Neural progenitor cell (in vitro differentiated cells): ENCODE data around the gene CACNA1D. TPM values are rescaled to one million over a fixed set of nuclear protein-coding genes. Genes with fewer than 3 reads are reported as not detected.
A peak's percentile ranks its signal among the peaks of the same experiment; 100 is the strongest.

Experiments used
- DNase-seq: peaks from one replicate; pipeline ENCODE4 v3.0.0-alpha.2; 2016; ENCODE audit warnings: low spot score
- H2AFZ ChIP-seq: fragments of 200-600 bp; sonication (generic); replicated peaks from 2 replicates; pipeline ENCODE4 v1.6.1; 2016; ENCODE audit warnings: antibody characterized with exemption
- H3F3A ChIP-seq: fragments of 200-600 bp; sonication (generic); 2 replicates; pipeline ENCODE4 v1.6.1; 2016; ENCODE audit warnings: antibody characterized with exemption, low read depth
- H3K27ac ChIP-seq: fragments of 200-600 bp; sonication (generic); 2 replicates; pipeline ENCODE4 v1.5.1; 2016; ENCODE audit warnings: mild to moderate bottlenecking
- H3K27me3 ChIP-seq: fragments of 200-600 bp; sonication (generic); 2 replicates; pipeline ENCODE4 v1.6.1; 2016; ENCODE audit warnings: mild to moderate bottlenecking, moderate library complexity
- H3K36me3 ChIP-seq: fragments of 200-600 bp; sonication (generic); 2 replicates; pipeline ENCODE4 v1.5.1; 2016
- H3K4me1 ChIP-seq: fragments of 200-600 bp; sonication (generic); 2 replicates; pipeline ENCODE4 v1.6.1; 2016; ENCODE audit warnings: mixed run types
- H3K4me2 ChIP-seq: fragments of 200-600 bp; sonication (generic); 2 replicates; pipeline ENCODE4 v1.6.1; 2016
- H3K4me3 ChIP-seq: fragments of 200-600 bp; sonication (generic); 2 replicates; pipeline ENCODE4 v1.5.1; 2016
- H3K79me2 ChIP-seq: fragments of 200-600 bp; sonication (generic); 2 replicates; pipeline ENCODE4 v1.6.1; 2016; ENCODE audit warnings: low read depth
- H3K9ac ChIP-seq: fragments of 200-600 bp; sonication (generic); 2 replicates; pipeline ENCODE4 v1.6.1; 2016
- H3K9me3 ChIP-seq: fragments of 200-600 bp; sonication (generic); 2 replicates; pipeline ENCODE4 v1.5.1; 2016; ENCODE audit warnings: low read depth
- H4K20me1 ChIP-seq: fragments of 200-600 bp; sonication (generic); 2 replicates; pipeline ENCODE4 v1.6.1; 2016; ENCODE audit warnings: low read depth
- H3K27ac Mint-ChIP-seq: 3 replicates; pipeline ENCODE4 v1.8.0; 2021; ENCODE audit warnings: mixed read lengths
- H3K27me3 Mint-ChIP-seq: 2 replicates; pipeline ENCODE4 v1.8.0; 2022; ENCODE audit warnings: low read depth, mild to moderate bottlenecking, inconsistent platforms, moderate library complexity, mixed read lengths; ENCODE audit not compliant: insufficient read depth
- H3K36me3 Mint-ChIP-seq: 3 replicates; pipeline ENCODE4 v1.8.0; 2021; ENCODE audit warnings: mixed read lengths
- H3K4me1 Mint-ChIP-seq: 3 replicates; pipeline ENCODE4 v1.8.0; 2021; ENCODE audit warnings: mixed read lengths
- H3K4me3 Mint-ChIP-seq: 3 replicates; pipeline ENCODE4 v1.8.0; 2021; ENCODE audit warnings: mild to moderate bottlenecking, moderate library complexity, mixed read lengths
- H3K9me3 Mint-ChIP-seq: 3 replicates; pipeline ENCODE4 v1.8.0; 2020; ENCODE audit warnings: mixed read lengths
- EZH2 ChIP-seq: fragments of 200-600 bp; sonication (generic); IDR thresholded peaks from 2 replicates; pipeline ENCODE4 v1.6.1; 2017; ENCODE audit warnings: antibody characterized with exemption, mild to moderate bottlenecking, moderate library complexity
- EZH2phosphoT487 ChIP-seq: fragments of 200-600 bp; sonication (generic); IDR thresholded peaks from 2 replicates; pipeline ENCODE4 v1.6.1; 2017; ENCODE audit warnings: antibody characterized with exemption
- small RNA-seq: library from RNA; depleted of rRNA; stranded (forward); fragments of <200 nt; gene quantifications from one replicate; pipeline ENCODE3, GENCODE V24; 2015
- total RNA-seq: library from RNA; depleted of rRNA; stranded (reverse); fragments of >200 nt; gene quantifications from 2 replicates; pipeline ENCODE4 v1.2.3, GENCODE V29; 2015; ENCODE audit warnings: low replicate concordance
- TF ChIP-seq, protein P1 (sequence below): fragments of 200-600 bp; sonication (generic); IDR thresholded peaks from 2 replicates; pipeline ENCODE4 v1.5.1; 2017; ENCODE audit warnings: antibody characterized with exemption, mild to moderate bottlenecking

CACNA1D gene
- total RNA-seq, 1 donor from 2014 or later, result 4.7 TPM

DNA sequence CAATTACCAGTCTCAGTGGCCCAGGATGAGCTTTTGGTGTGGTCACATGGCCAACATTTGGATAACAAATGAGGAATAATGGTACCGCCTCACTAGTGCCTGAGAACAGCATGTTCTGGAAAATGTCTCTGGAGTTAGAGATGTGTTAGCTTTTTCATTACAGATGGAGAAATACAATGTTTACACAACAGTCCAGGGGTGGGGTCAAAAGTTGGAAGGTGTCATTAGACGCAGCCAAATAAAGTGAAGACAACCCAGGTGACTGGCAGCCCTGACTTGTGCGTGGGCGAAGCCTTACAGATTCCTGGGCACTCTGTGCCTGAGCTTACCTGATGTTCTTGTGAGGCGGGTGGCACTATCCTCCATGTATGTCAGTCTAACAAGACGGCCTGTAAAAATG lies 364.8 kb downstream of the CACNA1D start:
- Histone ChIP-seq H3K9ac (no peak overlapping the region), H3K27ac (no peak overlapping the region), H3K9me3 (no peaks in the 10 kb centered on the region), H3F3A (no peaks in the 10 kb centered on the region), H3K4me3 (no peak overlapping the region), H3K79me2 (no peaks in the 10 kb centered on the region), H3K27me3 (no peaks in the 10 kb centered on the region), H3K4me1 (no peaks in the 10 kb centered on the region), H2AFZ (no peak overlapping the region), H4K20me1 (no peaks in the 10 kb centered on the region), H3K36me3 (peaks cover 10% of the 10 kb centered on the region), H3K4me2 (no peak overlapping the region)
- Mint-ChIP-seq H3K27me3 (no peaks in the 10 kb centered on the region), H3K36me3 (peaks cover 21% of the 10 kb centered on the region), H3K4me3 (no peak overlapping the region), H3K27ac (no peak overlapping the region), H3K4me1 (peaks cover 8% of the 10 kb centered on the region), H3K9me3 (no peaks in the 10 kb centered on the region)
- TF ChIP-seq EZH2phosphoT487 (no peak), EZH2 (no peak)
- DNase-seq, result no peak

DNA sequence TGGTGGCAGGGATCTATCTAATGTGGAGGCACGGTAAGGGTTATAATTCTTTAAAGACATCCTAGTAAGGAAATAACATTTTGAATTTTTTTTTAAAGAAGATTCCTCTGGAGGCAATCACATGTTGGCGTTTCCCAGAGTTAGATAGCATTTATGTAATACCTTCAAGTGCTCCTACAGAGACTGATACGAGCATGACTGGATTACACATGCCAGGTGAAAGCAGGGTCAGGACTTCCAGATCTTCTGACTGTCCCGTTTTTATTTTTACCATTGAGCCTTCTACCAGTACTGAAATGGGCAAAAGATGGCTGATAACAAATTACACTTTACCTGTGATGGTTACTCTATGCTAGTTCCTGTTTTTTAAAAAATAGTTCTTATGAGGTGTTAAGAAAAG lies 365.8 kb downstream of the CACNA1D start:
- Mint-ChIP-seq H3K4me1 (peaks cover 8% of the 10 kb centered on the region), H3K9me3 (no peaks in the 10 kb centered on the region), H3K27me3 (no peaks in the 10 kb centered on the region), H3K36me3 (peaks cover 28% of the 10 kb centered on the region), H3K4me3 (no peak overlapping the region), H3K27ac (no peak overlapping the region)
- Histone ChIP-seq H3K4me1 (no peaks in the 10 kb centered on the region), H2AFZ (no peak overlapping the region), H3K79me2 (no peaks in the 10 kb centered on the region), H3K4me2 (no peak overlapping the region), H3K9ac (no peak overlapping the region), H4K20me1 (no peaks in the 10 kb centered on the region), H3K36me3 (peaks cover 10% of the 10 kb centered on the region), H3K27ac (no peak overlapping the region), H3K9me3 (no peaks in the 10 kb centered on the region), H3F3A (no peaks in the 10 kb centered on the region), H3K27me3 (no peaks in the 10 kb centered on the region), H3K4me3 (no peak overlapping the region)
- DNase-seq, result no peak
- no peak for TF ChIP-seq EZH2phosphoT487
- no peak for TF ChIP-seq EZH2
- TF ChIP-seq, protein P1, sequence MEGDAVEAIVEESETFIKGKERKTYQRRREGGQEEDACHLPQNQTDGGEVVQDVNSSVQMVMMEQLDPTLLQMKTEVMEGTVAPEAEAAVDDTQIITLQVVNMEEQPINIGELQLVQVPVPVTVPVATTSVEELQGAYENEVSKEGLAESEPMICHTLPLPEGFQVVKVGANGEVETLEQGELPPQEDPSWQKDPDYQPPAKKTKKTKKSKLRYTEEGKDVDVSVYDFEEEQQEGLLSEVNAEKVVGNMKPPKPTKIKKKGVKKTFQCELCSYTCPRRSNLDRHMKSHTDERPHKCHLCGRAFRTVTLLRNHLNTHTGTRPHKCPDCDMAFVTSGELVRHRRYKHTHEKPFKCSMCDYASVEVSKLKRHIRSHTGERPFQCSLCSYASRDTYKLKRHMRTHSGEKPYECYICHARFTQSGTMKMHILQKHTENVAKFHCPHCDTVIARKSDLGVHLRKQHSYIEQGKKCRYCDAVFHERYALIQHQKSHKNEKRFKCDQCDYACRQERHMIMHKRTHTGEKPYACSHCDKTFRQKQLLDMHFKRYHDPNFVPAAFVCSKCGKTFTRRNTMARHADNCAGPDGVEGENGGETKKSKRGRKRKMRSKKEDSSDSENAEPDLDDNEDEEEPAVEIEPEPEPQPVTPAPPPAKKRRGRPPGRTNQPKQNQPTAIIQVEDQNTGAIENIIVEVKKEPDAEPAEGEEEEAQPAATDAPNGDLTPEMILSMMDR, result no peak

DNA sequence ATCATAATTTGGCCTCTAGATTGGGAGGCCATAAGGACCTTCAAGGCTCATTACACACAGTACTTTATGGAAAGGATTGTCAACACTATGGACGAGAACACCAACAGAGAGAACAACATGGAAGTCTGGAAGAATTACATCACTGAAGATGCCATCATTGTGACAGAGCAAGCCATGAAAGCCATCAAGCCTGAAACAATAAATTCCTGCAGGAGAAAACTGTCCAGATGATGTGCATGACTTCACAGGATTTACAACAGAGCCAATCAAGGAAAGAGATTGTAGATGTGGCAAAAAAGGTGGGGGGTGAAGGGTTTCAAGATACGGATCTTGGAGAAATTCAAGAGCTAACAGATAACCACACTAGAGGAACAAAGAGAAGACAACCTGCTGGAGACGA lies 367.8 kb downstream of the CACNA1D start:
- H4K20me1 ChIP-seq, result no peaks in the 10 kb centered on the region
- peaks cover 10% of the 10 kb centered on the region for H3K36me3 ChIP-seq
- H3K27ac Mint-ChIP-seq, result no peak overlapping the region
- H3K9ac ChIP-seq, result no peak overlapping the region
- H3K4me1 ChIP-seq, result no peaks in the 10 kb centered on the region
- H3K36me3 Mint-ChIP-seq, result peaks cover 28% of the 10 kb centered on the region
- no peaks in the 10 kb centered on the region for H3F3A ChIP-seq
- DNase-seq, result no peak
- no peak overlapping the region for H3K4me3 Mint-ChIP-seq
- no peaks in the 10 kb centered on the region for H3K79me2 ChIP-seq
- H3K4me3 ChIP-seq, result no peak overlapping the region
- no peak overlapping the region for H3K27ac ChIP-seq
- H2AFZ ChIP-seq, result no peak overlapping the region
- H3K27me3 Mint-ChIP-seq, result no peaks in the 10 kb centered on the region
- H3K27me3 ChIP-seq, result no peaks in the 10 kb centered on the region
- no peak overlapping the region for H3K4me2 ChIP-seq
- TF ChIP-seq EZH2 (no peak), EZH2phosphoT487 (no peak)
- TF ChIP-seq, protein P1, result no peak
- H3K9me3 Mint-ChIP-seq, result no peaks in the 10 kb centered on the region
- peaks cover 8% of the 10 kb centered on the region for H3K4me1 Mint-ChIP-seq
- no peaks in the 10 kb centered on the region for H3K9me3 ChIP-seq

DNA sequence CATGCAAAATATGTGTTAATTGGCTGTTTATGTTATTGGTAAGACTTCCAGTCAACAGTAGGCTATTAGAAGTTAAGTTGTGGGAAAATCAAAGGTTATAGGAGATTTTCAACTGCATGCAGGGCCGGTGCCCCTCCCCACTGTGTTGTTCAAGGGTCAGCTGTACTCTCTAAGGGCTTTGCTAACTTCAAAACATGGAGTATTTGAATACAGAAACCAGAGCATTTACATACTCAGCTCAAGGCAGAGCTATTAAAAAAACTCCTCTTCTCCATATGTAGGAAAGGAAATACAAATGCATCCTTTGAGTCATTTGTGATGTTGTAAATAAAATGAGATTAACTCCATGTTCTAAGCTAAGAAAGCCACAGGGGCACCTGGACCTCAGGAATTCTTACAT lies 368.7 kb downstream of the CACNA1D start:
- H3K9ac ChIP-seq, result no peak overlapping the region
- Mint-ChIP-seq H3K9me3 (no peaks in the 10 kb centered on the region), H3K4me3 (no peak overlapping the region), H3K4me1 (peaks cover 7% of the 10 kb centered on the region), H3K27ac (no peak overlapping the region), H3K36me3 (peaks cover 27% of the 10 kb centered on the region), H3K27me3 (no peaks in the 10 kb centered on the region)
- DNase-seq, result no peak
- no peaks in the 10 kb centered on the region for H3K27me3 ChIP-seq
- H3K27ac ChIP-seq, result no peak overlapping the region
- no peaks in the 10 kb centered on the region for H3K9me3 ChIP-seq
- H3K4me2 ChIP-seq, result no peak overlapping the region
- H3K36me3 ChIP-seq, result peaks cover 10% of the 10 kb centered on the region
- no peaks in the 10 kb centered on the region for H3F3A ChIP-seq
- H4K20me1 ChIP-seq, result no peaks in the 10 kb centered on the region
- no peak overlapping the region for H2AFZ ChIP-seq
- H3K79me2 ChIP-seq, result no peaks in the 10 kb centered on the region
- H3K4me1 ChIP-seq, result no peaks in the 10 kb centered on the region
- no peak for TF ChIP-seq EZH2
- TF ChIP-seq EZH2phosphoT487, result no peak
- TF ChIP-seq, protein P1, result no peak
- H3K4me3 ChIP-seq, result no peak overlapping the region

Small RNA genes within 50 kb of the gene (small RNA-seq; reads per million reads assigned to genes)
- gene AC012467.1, result not detected
- 160 reads per million, percentile 99 among the genes with 10 or more reads in this experiment for gene RF00154

Other genes with a start within 250 kb of the CACNA1D start
- gene TKT, start 238.6 kb upstream of the CACNA1D start, total RNA-seq, result 292 and 555 TPM in 2 replicates
- gene DCP1A, start 147.1 kb upstream of the CACNA1D start, total RNA-seq, result 21.6 and 24.1 TPM in 2 replicates